ENCODE data around the gene PDIA2.

PDIA2 gene

DNA sequence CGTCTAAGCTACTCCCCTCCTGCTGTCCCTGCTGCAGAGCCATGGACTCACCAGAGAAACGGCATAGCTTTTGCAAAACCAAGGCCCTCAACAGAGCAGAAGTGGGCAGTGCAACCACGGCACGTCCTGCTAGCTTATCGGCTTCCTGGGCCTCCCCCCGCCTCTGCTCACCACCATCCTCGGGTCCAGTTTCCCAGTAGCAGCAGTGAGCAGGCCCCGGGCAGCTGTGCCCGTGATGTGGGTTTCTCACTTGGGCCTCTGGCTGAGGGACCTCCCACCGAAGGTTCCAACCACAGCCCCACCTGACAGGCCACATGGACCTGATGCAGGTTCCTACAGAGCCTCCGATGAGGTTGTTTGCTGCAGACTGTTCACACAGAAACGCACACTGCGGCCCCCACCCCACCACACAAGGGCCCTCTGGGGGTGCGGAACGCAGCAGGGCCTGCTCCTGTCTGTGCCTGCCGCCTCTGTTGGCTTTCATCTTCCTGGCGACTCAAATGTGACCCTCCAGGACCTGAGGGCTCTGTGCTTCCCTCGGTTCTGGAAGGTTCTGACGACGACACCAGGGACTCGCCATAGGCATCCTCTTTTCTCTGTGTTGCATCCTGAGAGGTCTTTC, 24.8 kb downstream of the PDIA2 start:
- no peaks in the 10 kb centered on the region for H3K27me3 ChIP-seq (ENCODE audit: low read depth, low read length)
- no peak overlapping the region for H3K27ac ChIP-seq (ENCODE audit: low read length)
- H3K4me3 ChIP-seq (ENCODE audit: low read depth in 1 of 2, low read length in 2 of 2) = no peak overlapping the region
- H3K9me3 ChIP-seq (ENCODE audit: control insufficient read depth in 1 of 2, low read length in 2 of 2) = no peaks in the 10 kb centered on the region
- H3K4me1 ChIP-seq (ENCODE audit: control insufficient read depth in 1 of 2, insufficient read depth in 2 of 2, low read length in 2 of 2) = no peaks in the 10 kb centered on the region
- H3K36me3 ChIP-seq (ENCODE audit: control insufficient read depth in 1 of 2, insufficient read depth in 2 of 2, low read length in 2 of 2) = peaks cover 18 to 64% of the 10 kb centered on the region in 2 donors

GRCh38 chr16:309476-309875, 26.5 kb downstream of the PDIA2 start:
- no peaks in the 10 kb centered on the region for H3K4me1 ChIP-seq (ENCODE audit: control insufficient read depth in 1 of 2, insufficient read depth in 2 of 2, low read length in 2 of 2)
- no peaks in the 10 kb centered on the region for H3K27me3 ChIP-seq (ENCODE audit: low read depth, low read length)
- no peaks in the 10 kb centered on the region for H3K9me3 ChIP-seq (ENCODE audit: control insufficient read depth in 1 of 2, low read length in 2 of 2)
- H3K4me3 ChIP-seq (ENCODE audit: low read depth in 1 of 2, low read length in 2 of 2) = no peak overlapping the region
- H3K27ac ChIP-seq (ENCODE audit: low read length) = no peak overlapping the region
- peaks cover 35 to 68% of the 10 kb centered on the region in 2 donors for H3K36me3 ChIP-seq (ENCODE audit: control insufficient read depth in 1 of 2, insufficient read depth in 2 of 2, low read length in 2 of 2)

GRCh38 chr16:311725-312124, 28.8 kb downstream of the PDIA2 start:
- no peaks in the 10 kb centered on the region for H3K4me1 ChIP-seq (ENCODE audit: control insufficient read depth in 1 of 2, insufficient read depth in 2 of 2, low read length in 2 of 2)
- peaks cover 35 to 61% of the 10 kb centered on the region in 2 donors for H3K36me3 ChIP-seq (ENCODE audit: control insufficient read depth in 1 of 2, insufficient read depth in 2 of 2, low read length in 2 of 2)
- H3K27me3 ChIP-seq (ENCODE audit: low read depth, low read length) = no peaks in the 10 kb centered on the region
- H3K27ac ChIP-seq (ENCODE audit: low read length) = no peak overlapping the region
- H3K4me3 ChIP-seq (ENCODE audit: low read depth in 1 of 2, low read length in 2 of 2) = no peak overlapping the region
- no peaks in the 10 kb centered on the region for H3K9me3 ChIP-seq (ENCODE audit: control insufficient read depth in 1 of 2, low read length in 2 of 2)

DNA sequence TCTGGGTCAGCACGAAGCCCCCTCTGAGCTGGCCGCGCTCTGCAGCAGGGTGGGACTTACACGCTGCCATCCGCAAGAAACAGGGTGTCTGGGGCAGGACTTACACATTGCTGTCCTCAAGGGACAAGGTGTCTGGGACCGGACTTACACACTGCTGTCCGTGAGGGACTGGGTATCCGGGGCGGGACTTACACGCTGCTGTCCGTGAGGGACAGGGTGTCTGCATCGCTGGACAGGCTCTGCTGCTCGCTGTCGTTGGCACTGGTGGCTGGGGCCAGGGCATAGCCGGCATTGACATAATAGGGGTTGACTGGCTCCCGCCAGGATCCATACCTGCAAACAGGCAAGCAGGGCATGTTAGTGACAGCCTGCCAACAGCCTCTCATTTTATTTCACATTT, 31.4 kb downstream of the PDIA2 start:
- no peaks in the 10 kb centered on the region for H3K4me1 ChIP-seq (ENCODE audit: control insufficient read depth in 1 of 2, insufficient read depth in 2 of 2, low read length in 2 of 2)
- no peak overlapping the region for H3K4me3 ChIP-seq (ENCODE audit: low read depth in 1 of 2, low read length in 2 of 2)
- H3K9me3 ChIP-seq (ENCODE audit: control insufficient read depth in 1 of 2, low read length in 2 of 2) = no peaks in the 10 kb centered on the region
- H3K36me3 ChIP-seq (ENCODE audit: control insufficient read depth in 1 of 2, insufficient read depth in 2 of 2, low read length in 2 of 2) = peaks cover 22 to 46% of the 10 kb centered on the region in 2 donors
- H3K27ac ChIP-seq (ENCODE audit: low read length) = no peak overlapping the region
- no peaks in the 10 kb centered on the region for H3K27me3 ChIP-seq (ENCODE audit: low read depth, low read length)

DNA sequence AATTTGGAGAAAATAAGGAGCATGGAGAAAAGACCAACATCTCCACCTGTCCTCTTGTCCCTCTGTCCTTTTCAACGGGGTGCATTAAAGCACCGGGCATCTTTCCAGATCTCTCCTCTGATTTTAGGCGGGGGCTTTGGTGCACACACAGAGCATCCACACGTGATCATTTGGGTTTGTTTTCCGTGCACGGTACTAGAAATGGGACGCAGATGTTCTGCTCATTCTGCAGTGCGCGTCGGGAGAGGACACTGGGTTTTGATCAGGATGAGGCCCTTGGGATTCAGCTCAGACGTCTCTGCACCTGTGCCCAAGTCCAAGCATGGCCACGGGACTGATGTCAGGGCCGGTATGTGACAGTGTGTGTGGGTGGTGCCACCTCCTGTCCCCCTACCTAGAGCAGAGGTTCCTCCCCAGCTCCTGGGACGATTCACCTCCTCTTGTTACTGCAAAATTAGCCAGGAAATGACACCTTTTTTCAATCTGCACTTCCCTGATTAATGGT, 31.9 kb downstream of the PDIA2 start:
- Histone ChIP-seq H3K4me1 (ENCODE audit: control insufficient read depth in 1 of 2, insufficient read depth in 2 of 2, low read length in 2 of 2) (no peaks in the 10 kb centered on the region), H3K27ac (ENCODE audit: low read length) (no peak overlapping the region), H3K9me3 (ENCODE audit: control insufficient read depth in 1 of 2, low read length in 2 of 2) (no peaks in the 10 kb centered on the region), H3K4me3 (ENCODE audit: low read depth in 1 of 2, low read length in 2 of 2) (no peak overlapping the region), H3K36me3 (ENCODE audit: control insufficient read depth in 1 of 2, insufficient read depth in 2 of 2, low read length in 2 of 2) (peaks cover 19 to 42% of the 10 kb centered on the region in 2 donors), H3K27me3 (ENCODE audit: low read depth, low read length) (no peaks in the 10 kb centered on the region)

DNA sequence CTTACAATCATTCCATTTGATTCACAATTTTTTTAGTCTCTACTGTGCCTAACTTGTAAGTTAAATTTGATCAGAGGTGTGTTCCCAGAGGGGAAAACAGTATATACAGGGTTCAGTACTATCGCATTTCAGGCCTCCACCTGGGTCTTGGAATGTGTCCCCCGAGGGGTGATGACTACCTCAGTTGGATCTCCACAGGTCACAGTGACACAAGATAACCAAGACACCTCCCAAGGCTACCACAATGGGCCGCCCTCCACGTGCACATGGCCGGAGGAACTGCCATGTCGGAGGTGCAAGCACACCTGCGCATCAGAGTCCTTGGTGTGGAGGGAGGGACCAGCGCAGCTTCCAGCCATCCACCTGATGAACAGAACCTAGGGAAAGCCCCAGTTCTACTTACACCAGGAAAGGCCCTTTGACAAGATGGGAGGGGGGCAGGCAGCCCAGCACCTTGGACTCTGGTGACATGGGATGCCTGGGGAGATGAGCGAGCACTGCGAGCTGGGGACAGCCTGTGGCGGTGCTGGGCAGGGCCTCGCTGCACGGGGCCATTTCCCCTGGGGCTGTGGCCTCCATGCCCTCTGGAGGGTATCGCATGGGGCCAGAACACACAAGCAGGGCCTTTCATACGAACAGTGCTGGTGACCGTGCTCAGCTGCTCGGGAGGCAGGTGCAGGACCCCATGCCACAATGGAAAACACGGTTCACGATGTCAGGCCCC, 33.9 kb downstream of the PDIA2 start:
- H3K27ac ChIP-seq (ENCODE audit: low read length) = no peak overlapping the region
- H3K4me3 ChIP-seq (ENCODE audit: low read depth in 1 of 2, low read length in 2 of 2) = no peak overlapping the region
- no peaks in the 10 kb centered on the region for H3K9me3 ChIP-seq (ENCODE audit: control insufficient read depth in 1 of 2, low read length in 2 of 2)
- peaks cover 19 to 37% of the 10 kb centered on the region in 2 donors for H3K36me3 ChIP-seq (ENCODE audit: control insufficient read depth in 1 of 2, insufficient read depth in 2 of 2, low read length in 2 of 2)
- no peaks in the 10 kb centered on the region for H3K4me1 ChIP-seq (ENCODE audit: control insufficient read depth in 1 of 2, insufficient read depth in 2 of 2, low read length in 2 of 2)
- H3K27me3 ChIP-seq (ENCODE audit: low read depth, low read length) = no peaks in the 10 kb centered on the region

GRCh38 chr16:317583-317982, 34.6 kb downstream of the PDIA2 start:
- Histone ChIP-seq H3K36me3 (ENCODE audit: control insufficient read depth in 1 of 2, insufficient read depth in 2 of 2, low read length in 2 of 2) (peaks cover 19 to 31% of the 10 kb centered on the region in 2 donors), H3K27me3 (ENCODE audit: low read depth, low read length) (no peaks in the 10 kb centered on the region), H3K27ac (ENCODE audit: low read length) (no peak overlapping the region), H3K9me3 (ENCODE audit: control insufficient read depth in 1 of 2, low read length in 2 of 2) (no peaks in the 10 kb centered on the region), H3K4me3 (ENCODE audit: low read depth in 1 of 2, low read length in 2 of 2) (no peak overlapping the region), H3K4me1 (ENCODE audit: control insufficient read depth in 1 of 2, insufficient read depth in 2 of 2, low read length in 2 of 2) (no peaks in the 10 kb centered on the region)

DNA sequence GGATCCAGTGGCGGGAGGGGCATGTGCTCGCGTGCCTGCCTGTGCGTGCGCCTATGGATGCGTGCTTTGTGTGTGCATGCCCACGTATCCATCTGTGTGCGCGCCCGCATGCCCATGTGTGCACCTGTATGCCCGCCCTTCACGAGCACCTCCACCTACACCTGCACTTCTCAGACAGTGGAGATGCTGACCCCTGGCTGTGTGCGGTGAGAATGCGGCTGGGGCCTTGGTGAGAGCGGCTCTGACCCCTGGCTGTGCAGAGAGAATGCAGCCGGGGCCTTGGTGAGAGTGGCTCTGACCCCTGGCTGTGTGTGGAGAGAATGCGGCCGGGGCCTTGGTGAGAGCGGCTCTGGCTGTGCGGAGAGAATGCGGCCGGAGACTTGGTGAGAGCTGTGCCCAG, 35.7 kb downstream of the PDIA2 start:
- no peaks in the 10 kb centered on the region for H3K27me3 ChIP-seq (ENCODE audit: low read depth, low read length)
- no peaks in the 10 kb centered on the region for H3K9me3 ChIP-seq (ENCODE audit: control insufficient read depth in 1 of 2, low read length in 2 of 2)
- peaks cover 8 to 20% of the 10 kb centered on the region in 2 donors for H3K36me3 ChIP-seq (ENCODE audit: control insufficient read depth in 1 of 2, insufficient read depth in 2 of 2, low read length in 2 of 2)
- H3K4me3 ChIP-seq (ENCODE audit: low read depth in 1 of 2, low read length in 2 of 2) = no peak overlapping the region
- H3K4me1 ChIP-seq (ENCODE audit: control insufficient read depth in 1 of 2, insufficient read depth in 2 of 2, low read length in 2 of 2) = no peaks in the 10 kb centered on the region
- H3K27ac ChIP-seq (ENCODE audit: low read length) = no peak overlapping the region

DNA sequence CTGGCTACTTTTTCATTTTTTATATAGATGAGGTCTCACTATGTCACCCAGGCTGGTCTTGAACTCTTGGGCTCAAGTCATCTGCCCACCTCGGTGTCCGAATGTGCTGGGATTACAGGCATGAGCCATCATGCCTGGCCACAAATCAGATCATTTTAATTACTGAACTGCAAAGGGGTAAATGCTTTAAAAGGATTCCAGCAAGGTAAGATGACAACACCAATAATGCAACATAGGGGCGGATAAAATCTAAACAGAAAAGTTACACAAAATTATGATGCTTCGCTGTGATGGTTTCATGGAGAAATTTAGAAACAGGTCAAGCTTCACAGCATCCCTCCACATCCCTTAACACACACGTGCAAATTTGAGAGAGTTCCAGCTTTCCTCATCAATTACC, 37.2 kb downstream of the PDIA2 start:
- Histone ChIP-seq H3K9me3 (ENCODE audit: control insufficient read depth in 1 of 2, low read length in 2 of 2) (no peaks in the 10 kb centered on the region), H3K4me1 (ENCODE audit: control insufficient read depth in 1 of 2, insufficient read depth in 2 of 2, low read length in 2 of 2) (no peaks in the 10 kb centered on the region), H3K36me3 (ENCODE audit: control insufficient read depth in 1 of 2, insufficient read depth in 2 of 2, low read length in 2 of 2) (peaks cover 0 to 11% of the 10 kb centered on the region in 2 donors), H3K4me3 (ENCODE audit: low read depth in 1 of 2, low read length in 2 of 2) (no peak overlapping the region), H3K27ac (ENCODE audit: low read length) (no peak overlapping the region), H3K27me3 (ENCODE audit: low read depth, low read length) (no peaks in the 10 kb centered on the region)

DNA sequence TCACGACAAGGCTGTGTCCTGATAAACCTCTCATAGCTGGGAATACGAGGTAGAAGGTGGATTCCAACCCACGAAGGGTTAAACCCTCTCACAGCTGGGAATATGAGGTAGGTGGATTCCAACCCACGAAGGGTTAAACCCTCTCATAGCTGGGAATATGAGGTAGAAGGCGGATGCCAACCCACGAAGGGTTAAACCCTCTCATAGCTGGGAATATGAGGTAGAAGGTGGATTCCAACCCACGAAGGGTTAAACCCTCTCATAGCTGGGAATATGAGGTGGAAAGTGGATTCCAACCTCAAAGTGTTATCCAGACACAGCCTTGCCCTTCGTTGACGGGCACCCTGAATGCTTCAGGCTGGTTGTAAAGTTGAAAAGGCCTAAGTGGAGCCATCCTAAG, 38.6 kb downstream of the PDIA2 start:
- Histone ChIP-seq H3K27me3 (ENCODE audit: low read depth, low read length) (no peaks in the 10 kb centered on the region), H3K9me3 (ENCODE audit: control insufficient read depth in 1 of 2, low read length in 2 of 2) (no peaks in the 10 kb centered on the region), H3K4me3 (ENCODE audit: low read depth in 1 of 2, low read length in 2 of 2) (no peak overlapping the region), H3K27ac (ENCODE audit: low read length) (no peak overlapping the region), H3K4me1 (ENCODE audit: control insufficient read depth in 1 of 2, insufficient read depth in 2 of 2, low read length in 2 of 2) (no peaks in the 10 kb centered on the region), H3K36me3 (ENCODE audit: control insufficient read depth in 1 of 2, insufficient read depth in 2 of 2, low read length in 2 of 2) (peaks cover 0 to 11% of the 10 kb centered on the region in 2 donors)

DNA sequence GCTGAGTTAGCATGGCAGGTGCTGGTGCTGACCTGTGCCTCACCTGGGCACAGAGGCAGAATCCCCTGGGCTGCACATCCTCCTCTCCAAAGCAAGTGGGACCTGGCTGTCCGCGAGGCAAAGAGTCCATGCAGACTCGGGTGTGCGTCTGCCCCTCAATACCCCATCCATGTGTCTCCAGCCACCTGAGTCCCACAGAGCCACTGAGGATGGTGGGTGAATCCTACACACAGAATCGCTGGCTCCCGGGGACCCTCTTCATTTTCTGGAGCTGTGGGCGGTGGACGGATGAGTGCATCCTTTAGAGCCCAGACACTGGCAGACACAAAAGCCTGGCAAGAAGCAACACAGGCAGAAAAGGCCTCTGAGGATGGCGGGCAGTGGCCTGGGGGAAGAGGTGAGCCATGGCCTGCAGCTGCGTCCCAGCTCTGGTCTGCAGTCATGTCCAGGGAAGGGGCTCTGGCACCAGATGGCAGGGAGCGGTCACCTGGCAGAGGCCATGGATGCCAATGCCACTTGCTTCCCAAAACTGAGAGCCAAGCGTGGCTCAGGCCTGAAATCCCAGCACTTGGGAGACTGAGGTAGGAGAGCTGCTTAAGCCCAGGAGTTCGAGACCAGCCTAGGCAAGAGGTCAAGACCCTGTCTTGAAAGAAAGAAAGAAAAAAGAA, 39.6 kb downstream of the PDIA2 start:
- Histone ChIP-seq H3K4me1 (ENCODE audit: control insufficient read depth in 1 of 2, insufficient read depth in 2 of 2, low read length in 2 of 2) (peaks cover 2% of the 10 kb centered on the region in 2 donors), H3K27me3 (ENCODE audit: low read depth, low read length) (no peaks in the 10 kb centered on the region), H3K9me3 (ENCODE audit: control insufficient read depth in 1 of 2, low read length in 2 of 2) (no peaks in the 10 kb centered on the region), H3K36me3 (ENCODE audit: control insufficient read depth in 1 of 2, insufficient read depth in 2 of 2, low read length in 2 of 2) (peaks cover 0 to 11% of the 10 kb centered on the region in 2 donors), H3K27ac (ENCODE audit: low read length) (no peak overlapping the region), H3K4me3 (ENCODE audit: low read depth in 1 of 2, low read length in 2 of 2) (no peak overlapping the region)

All from muscle layer of duodenum (tissue), 2 donors.